Keratinocyte (primary cell): ENCODE data around the gene PRKD1. TPM values are rescaled to one million over a fixed set of nuclear protein-coding genes. Genes with fewer than 3 reads are reported as not detected.

Source experiments
- DNase-seq: peaks from one replicate; pipeline ENCODE4 v3.0.0-alpha.2; 2011; ENCODE audit warnings: low read depth, missing footprints, low spot score
- FAIRE-seq: peaks from 2 replicates; lab custom pipeline; 2011; peaks lifted over from hg19 to GRCh38; lab: Jason Lieb, UNC
- H2AFZ ChIP-seq: 2 replicates; pipeline ENCODE4 v1.6.0; 2012; ENCODE audit warnings: low read length, control low read depth, inconsistent platforms; ENCODE audit not compliant: control insufficient read depth
- H3K27ac ChIP-seq: 2 replicates; pipeline ENCODE4 v1.5.1; 2011; ENCODE audit warnings: low read length; ENCODE audit not compliant: control insufficient read depth, insufficient read depth
- H3K27me3 ChIP-seq: 3 replicates; pipeline ENCODE4 v1.6.0; 2011; ENCODE audit warnings: low read length; ENCODE audit not compliant: control insufficient read depth, insufficient read depth; ENCODE audit errors: extremely low read depth
- H3K36me3 ChIP-seq, 2 experiments: 2 replicates in 1 of 2; 3 replicates in 1 of 2; pipeline ENCODE4 v1.5.1; 2011; ENCODE audit warnings: low read length in 2 of 2, mild to moderate bottlenecking in 1 of 2; ENCODE audit not compliant: control insufficient read depth in 2 of 2, insufficient read depth in 2 of 2; ENCODE audit errors: extremely low read depth in 1 of 2
- H3K4me1 ChIP-seq: 3 replicates; pipeline ENCODE4 v1.5.1; 2011; ENCODE audit warnings: low read length; ENCODE audit not compliant: control insufficient read depth, insufficient read depth; ENCODE audit errors: extremely low read depth
- H3K4me2 ChIP-seq: 3 replicates; pipeline ENCODE4 v1.6.0; 2011; ENCODE audit warnings: low read depth, low read length; ENCODE audit not compliant: control insufficient read depth, insufficient read depth; ENCODE audit errors: extremely low read depth
- H3K4me3 ChIP-seq, 3 experiments: fragments of 200-600 bp in 1 of 3; sonication (generic) in 1 of 3; 2 replicates in 2 of 3; 3 replicates in 1 of 3; pipeline ENCODE4 v1.5.1; 2011 to 2016; ENCODE audit warnings: low read length in 3 of 3, mild to moderate bottlenecking in 3 of 3, control low read depth in 2 of 3, inconsistent platforms in 1 of 3, low read depth in 1 of 3, mixed read lengths in 1 of 3, mixed run types in 1 of 3, moderate library complexity in 1 of 3; ENCODE audit not compliant: control insufficient read depth in 2 of 3, insufficient read depth in 2 of 3; ENCODE audit errors: extremely low read depth in 1 of 3
- H3K79me2 ChIP-seq: 2 replicates; pipeline ENCODE4 v1.6.0; 2012; ENCODE audit warnings: low read length; ENCODE audit not compliant: control insufficient read depth, insufficient read depth
- H3K9ac ChIP-seq: 3 replicates; pipeline ENCODE4 v1.6.0; 2011; ENCODE audit warnings: low read length; ENCODE audit not compliant: control insufficient read depth, insufficient read depth; ENCODE audit errors: extremely low read depth
- H3K9me1 ChIP-seq: 3 replicates; pipeline ENCODE4 v1.6.0; 2011; ENCODE audit warnings: low read length; ENCODE audit not compliant: control insufficient read depth, insufficient read depth; ENCODE audit errors: extremely low read depth
- H3K9me3 ChIP-seq: 2 replicates; pipeline ENCODE4 v1.5.1; 2012; ENCODE audit warnings: low read depth, low read length; ENCODE audit not compliant: control insufficient read depth
- H4K20me1 ChIP-seq: 3 replicates; pipeline ENCODE4 v1.6.0; 2011; ENCODE audit warnings: low read length; ENCODE audit not compliant: control insufficient read depth, insufficient read depth; ENCODE audit errors: extremely low read depth
- EZH2 ChIP-seq: IDR thresholded peaks from one replicate; pipeline ENCODE4 v1.6.1; 2012; ENCODE audit warnings: inconsistent platforms, mild to moderate bottlenecking, low read length, moderate library complexity
- dilution Hi-C: fragments of 300-500 bp; cut with MboI; formaldehyde crosslinking; loops from one replicate; pipeline ENCODE4 v1.7.0; 2020; ENCODE audit warnings: low sequenced_read_pairs; ENCODE audit not compliant: extremely low pct_ligation_motif_present
- polyA plus RNA-seq, 5 experiments: library from polyadenylated mRNA; depleted of rRNA in 3 of 5; stranded (reverse) in 3 of 5; stranded (forward) in 1 of 5; unstranded in 1 of 5; fragments of >200 nt; gene quantifications; 1 replicate in 1 of 5; 2 replicates in 3 of 5; 3 replicates in 1 of 5; pipeline versions ENCODE4 v1.2.1 to v1.2.3, GENCODE V29; 2011 to 2012; ENCODE audit warnings: missing spikeins in 2 of 5, low read depth in 1 of 5, low replicate concordance in 1 of 5
- TF ChIP-seq, protein P1 (sequence below), 3 experiments: IDR thresholded peaks in 1 of 3; conservative IDR thresholded peaks in 1 of 3; optimal IDR thresholded peaks in 1 of 3; 2 replicates in 2 of 3; 3 replicates in 1 of 3; pipeline versions ENCODE3 to v1.5.1; 2011; ENCODE audit warnings: low read length in 3 of 3, mild to moderate bottlenecking in 3 of 3, moderate library complexity in 2 of 3, control low read depth in 1 of 3, inconsistent platforms in 1 of 3; ENCODE audit not compliant: insufficient read depth in 2 of 3; ENCODE audit errors: extremely low read depth in 1 of 3

PRKD1 gene
- polyA plus RNA-seq, 1 donor (not counting 4 experiments of a cell fraction or from before 2014, with no cell fraction given), result 0.49 TPM

DNA sequence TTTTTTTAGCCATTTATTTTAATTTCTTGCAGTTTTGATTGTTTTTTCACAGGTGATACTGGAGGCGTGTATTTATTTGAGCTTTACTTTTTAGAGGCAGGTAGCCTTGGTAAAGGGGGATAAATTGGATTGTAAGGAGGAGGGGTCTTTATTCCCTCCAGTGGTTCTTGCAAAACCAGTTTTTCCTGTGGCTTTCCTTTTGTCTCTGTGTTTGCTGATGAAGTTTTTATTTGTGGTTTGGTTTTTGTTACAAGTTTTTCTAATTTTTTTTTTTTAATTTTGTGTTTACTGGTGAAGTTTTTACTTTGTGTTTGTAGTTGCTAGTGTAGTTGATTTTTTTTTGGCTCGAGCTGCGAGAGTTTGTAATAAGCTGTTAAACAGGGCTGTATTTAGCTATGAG, 278.5 kb downstream of the PRKD1 start:
- H3K36me3 ChIP-seq, result no peaks in the 10 kb centered on the region
- no peaks in the 10 kb centered on the region for H3K79me2 ChIP-seq
- no peak overlapping the region for H3K4me2 ChIP-seq
- H3K4me1 ChIP-seq, result no peaks in the 10 kb centered on the region
- no peaks in the 10 kb centered on the region for H3K27me3 ChIP-seq
- H2AFZ ChIP-seq, result no peak overlapping the region
- H3K27ac ChIP-seq, result no peak overlapping the region
- TF ChIP-seq, protein P1, sequence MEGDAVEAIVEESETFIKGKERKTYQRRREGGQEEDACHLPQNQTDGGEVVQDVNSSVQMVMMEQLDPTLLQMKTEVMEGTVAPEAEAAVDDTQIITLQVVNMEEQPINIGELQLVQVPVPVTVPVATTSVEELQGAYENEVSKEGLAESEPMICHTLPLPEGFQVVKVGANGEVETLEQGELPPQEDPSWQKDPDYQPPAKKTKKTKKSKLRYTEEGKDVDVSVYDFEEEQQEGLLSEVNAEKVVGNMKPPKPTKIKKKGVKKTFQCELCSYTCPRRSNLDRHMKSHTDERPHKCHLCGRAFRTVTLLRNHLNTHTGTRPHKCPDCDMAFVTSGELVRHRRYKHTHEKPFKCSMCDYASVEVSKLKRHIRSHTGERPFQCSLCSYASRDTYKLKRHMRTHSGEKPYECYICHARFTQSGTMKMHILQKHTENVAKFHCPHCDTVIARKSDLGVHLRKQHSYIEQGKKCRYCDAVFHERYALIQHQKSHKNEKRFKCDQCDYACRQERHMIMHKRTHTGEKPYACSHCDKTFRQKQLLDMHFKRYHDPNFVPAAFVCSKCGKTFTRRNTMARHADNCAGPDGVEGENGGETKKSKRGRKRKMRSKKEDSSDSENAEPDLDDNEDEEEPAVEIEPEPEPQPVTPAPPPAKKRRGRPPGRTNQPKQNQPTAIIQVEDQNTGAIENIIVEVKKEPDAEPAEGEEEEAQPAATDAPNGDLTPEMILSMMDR (optimal IDR thresholded peaks at IDR 0.05 in 1 of 3, IDR thresholded peaks at IDR 0.05 in 1 of 3, conservative IDR thresholded peaks at IDR 0.05 in 1 of 3; ENCODE audit: extremely low read depth in 1 of 3, insufficient read depth in 2 of 3, low read length in 3 of 3), result no peak
- no peak for TF ChIP-seq EZH2
- H4K20me1 ChIP-seq, result no peaks in the 10 kb centered on the region
- H3K9me1 ChIP-seq, result no peaks in the 10 kb centered on the region
- no peak for FAIRE-seq
- peaks cover 3% of the 10 kb centered on the region for H3K9me3 ChIP-seq
- dilution Hi-C loops, result no loop called here
- DNase-seq, result no peak
- no peak overlapping the region for H3K9ac ChIP-seq
- no peak overlapping the region for H3K4me3 ChIP-seq

DNA sequence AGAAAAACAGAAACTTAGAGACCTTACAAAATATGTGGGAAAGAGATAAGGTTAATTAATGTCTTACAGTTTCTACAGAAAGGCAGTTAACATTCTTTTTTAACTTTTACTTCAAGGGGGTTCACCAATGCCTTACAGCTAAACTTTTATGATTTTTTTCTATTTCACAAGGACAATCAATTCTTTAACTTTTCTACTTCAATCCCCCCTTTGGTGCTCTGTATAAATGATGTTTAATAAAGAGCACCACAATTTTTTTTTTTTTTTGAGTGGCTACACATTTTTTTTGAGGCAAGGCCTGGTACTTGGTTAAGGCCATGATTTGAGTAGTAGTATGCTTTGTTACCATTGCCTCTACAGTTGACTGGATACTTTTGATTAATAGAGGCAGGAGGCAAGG, 279.6 kb downstream of the PRKD1 start:
- TF ChIP-seq, protein P1 (optimal IDR thresholded peaks at IDR 0.05 in 1 of 3, IDR thresholded peaks at IDR 0.05 in 1 of 3, conservative IDR thresholded peaks at IDR 0.05 in 1 of 3; ENCODE audit: extremely low read depth in 1 of 3, insufficient read depth in 2 of 3, low read length in 3 of 3), result no peak
- TF ChIP-seq EZH2, result no peak
- Histone ChIP-seq H3K79me2 (no peaks in the 10 kb centered on the region), H3K9me1 (no peaks in the 10 kb centered on the region), H4K20me1 (no peaks in the 10 kb centered on the region), H3K27ac (no peak overlapping the region), H3K4me1 (no peaks in the 10 kb centered on the region), H3K27me3 (no peaks in the 10 kb centered on the region), H3K36me3 (no peaks in the 10 kb centered on the region), H3K4me3 (no peak overlapping the region), H3K9ac (no peak overlapping the region), H3K4me2 (no peak overlapping the region), H2AFZ (no peak overlapping the region), H3K9me3 (peaks cover 3% of the 10 kb centered on the region)
- dilution Hi-C loops, result no loop called here
- DNase-seq (no peak), FAIRE-seq (no peak)
